SU-DHL-6 (cell line): ENCODE data around the gene CNR2.

Source experiments
- H2AFZ ChIP-seq: fragments of 200-600 bp; sonication (generic); 2 replicates; pipeline ENCODE4 v1.6.1; 2014; ENCODE audit warnings: low read depth, mild to moderate bottlenecking, moderate library complexity, mixed read lengths, antibody characterized with exemption, low read length; ENCODE audit not compliant: severe bottlenecking
- H3F3A ChIP-seq: fragments of 200-600 bp; shearing (Covaris generic); 2 replicates; pipeline ENCODE4 v1.6.0; 2016; ENCODE audit warnings: antibody characterized with exemption, mild to moderate bottlenecking; ENCODE audit not compliant: insufficient read depth
- H3K27ac ChIP-seq: fragments of 200-600 bp; sonication (generic); 2 replicates; pipeline ENCODE4 v1.5.1; 2016; ENCODE audit warnings: low read depth, mild to moderate bottlenecking, low read length, moderate library complexity, mixed read lengths
- H3K27me3 ChIP-seq: fragments of 200-600 bp; sonication (generic), shearing (Covaris generic); 2 replicates; pipeline ENCODE4 v1.6.0; 2014; ENCODE audit warnings: mild to moderate bottlenecking, low read length
- H3K36me3 ChIP-seq: fragments of 200-600 bp; sonication (generic); 2 replicates; pipeline ENCODE4 v1.6.1; 2014; ENCODE audit warnings: mild to moderate bottlenecking, low read length, mixed read lengths
- H3K4me2 ChIP-seq: fragments of 300-600, 200-600 bp; shearing (Covaris generic), sonication (generic); 2 replicates; pipeline ENCODE4 v1.6.0; 2014; ENCODE audit warnings: low read length, low read depth, mild to moderate bottlenecking; ENCODE audit not compliant: poor library complexity, severe bottlenecking
- H3K4me3 ChIP-seq: fragments of 200-600 bp; sonication (generic); 2 replicates; pipeline ENCODE4 v1.5.1; 2014; ENCODE audit warnings: antibody characterized with exemption, low read length, mild to moderate bottlenecking, mixed read lengths; ENCODE audit not compliant: insufficient read depth, poor library complexity, severe bottlenecking
- H3K79me2 ChIP-seq: fragments of 200-600 bp; sonication (generic); 2 replicates; pipeline ENCODE4 v1.6.1; 2014; ENCODE audit warnings: mild to moderate bottlenecking, low read length, moderate library complexity; ENCODE audit not compliant: insufficient read depth
- H3K9ac ChIP-seq: fragments of 200-600 bp; sonication (generic); 2 replicates; pipeline ENCODE4 v1.7.0; 2014; ENCODE audit warnings: mild to moderate bottlenecking, low read length
- H3K9me2 ChIP-seq: fragments of 200-600 bp; sonication (generic); replicated peaks from 2 replicates; pipeline ENCODE4 v1.6.1; 2014; ENCODE audit warnings: low read length; ENCODE audit not compliant: insufficient read depth
- H3K9me3 ChIP-seq: fragments of 200-600 bp; sonication (generic); 2 replicates; pipeline ENCODE4 v1.6.1; 2014; ENCODE audit warnings: low read length, mixed read lengths; ENCODE audit not compliant: insufficient read depth
- H4K20me1 ChIP-seq: fragments of 200-600 bp; sonication (generic); 2 replicates; pipeline ENCODE4 v1.6.1; 2014; ENCODE audit warnings: low read depth, mild to moderate bottlenecking, antibody characterized with exemption, low read length, moderate library complexity, mixed read lengths
- CTCF ChIP-seq: fragments of 200-600 bp; sonication (generic); IDR thresholded peaks from one replicate; pipeline ENCODE4 v1.5.1; 2017; ENCODE audit warnings: antibody characterized with exemption, mild to moderate bottlenecking, low read length, moderate library complexity; ENCODE audit not compliant: insufficient read depth, poor library complexity, severe bottlenecking
- EZH2phosphoT487 ChIP-seq: fragments of 200-600 bp; sonication (generic), shearing (Covaris generic); conservative IDR thresholded peaks from 2 replicates; pipeline ENCODE4 v1.6.1; 2018; ENCODE audit warnings: mild to moderate bottlenecking, antibody characterized with exemption, low read length, moderate library complexity, mixed read lengths

The CNR2 gene

GRCh38 chr1:23824711-23825075 lies 88.5 kb downstream of the CNR2 start:
- H3K4me3 ChIP-seq = peak overlapping the region; percentile 74
- no peak for TF ChIP-seq CTCF
- no peak for TF ChIP-seq EZH2phosphoT487
- peak overlapping the region; percentile 78 for H3K9ac ChIP-seq
- peak overlapping the region; percentile 88 for H3K4me2 ChIP-seq
- no peaks in the 10 kb centered on the region for H3K9me3 ChIP-seq
- H3K9me2 ChIP-seq = no peaks in the 10 kb centered on the region
- no peak overlapping the region for H3K27ac ChIP-seq
- H3K79me2 ChIP-seq = no peaks in the 10 kb centered on the region
- no peaks in the 10 kb centered on the region for H3K27me3 ChIP-seq
- H2AFZ ChIP-seq = peak overlapping the region; percentile 75
- H3K36me3 ChIP-seq = no peaks in the 10 kb centered on the region
- H3F3A ChIP-seq = peaks cover 9% of the 10 kb centered on the region; the same call in 1 of the 2 replicates
- no peaks in the 10 kb centered on the region for H4K20me1 ChIP-seq

GRCh38 chr1:23823767-23824166 lies 89.4 kb downstream of the CNR2 start:
- H4K20me1 ChIP-seq = no peaks in the 10 kb centered on the region
- no peaks in the 10 kb centered on the region for H3K9me3 ChIP-seq
- H3K9ac ChIP-seq = no peak overlapping the region
- H3K36me3 ChIP-seq = no peaks in the 10 kb centered on the region
- TF ChIP-seq CTCF (no peak), EZH2phosphoT487 (no peak)
- peak overlapping the region; percentile 88 for H3K4me2 ChIP-seq
- no peaks in the 10 kb centered on the region for H3K9me2 ChIP-seq
- no peak overlapping the region for H3K4me3 ChIP-seq
- peaks cover 9% of the 10 kb centered on the region; the same call in 1 of the 2 replicates for H3F3A ChIP-seq
- H2AFZ ChIP-seq = no peak overlapping the region
- no peaks in the 10 kb centered on the region for H3K27me3 ChIP-seq
- H3K79me2 ChIP-seq = no peaks in the 10 kb centered on the region
- no peak overlapping the region for H3K27ac ChIP-seq
